PC-3 (cell line): Measurements from ENCODE around the gene TOGARAM2.

Source experiments
- EZH2 ChIP-seq: fragments of 300-600 bp; sonication (generic); IDR thresholded peaks from one replicate; pipeline ENCODE4 v1.6.1; 2017; ENCODE audit warnings: antibody characterized with exemption, mild to moderate bottlenecking, low read length; ENCODE audit not compliant: unreplicated experiment
- EZH2phosphoT487 ChIP-seq: fragments of 300-600 bp; sonication (generic); IDR thresholded peaks from 2 replicates; pipeline ENCODE4 v1.6.1; 2018; ENCODE audit warnings: mild to moderate bottlenecking, antibody characterized with exemption, low read length, borderline replicate concordance
- TF ChIP-seq, protein P1 (sequence below): fragments of 300-600 bp; sonication (generic); conservative IDR thresholded peaks from 2 replicates; pipeline ENCODE4 v1.5.1; 2017; ENCODE audit warnings: antibody characterized with exemption, low read depth, mild to moderate bottlenecking, low read length

DNA sequence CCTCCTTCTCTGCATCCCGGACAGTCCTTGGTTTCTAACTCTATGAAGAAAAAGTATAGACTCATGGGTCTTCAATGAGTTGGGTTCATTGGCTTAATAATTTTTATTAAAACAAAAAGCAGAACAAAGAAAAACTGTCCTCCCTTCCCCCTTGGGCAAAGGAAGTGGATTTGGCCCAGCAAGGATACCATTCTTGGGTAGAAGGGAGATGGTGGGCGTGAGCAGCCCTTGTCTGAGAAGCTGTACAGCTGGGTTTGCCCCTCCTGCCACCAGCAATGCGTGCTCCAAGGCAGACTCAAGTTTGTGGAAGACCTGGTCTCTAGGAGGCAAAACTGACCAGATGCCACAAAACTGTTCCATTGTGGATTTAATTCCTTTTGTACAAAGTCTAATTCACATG is 80.5 kb downstream of the TOGARAM2 start:
- TF ChIP-seq, protein P1, sequence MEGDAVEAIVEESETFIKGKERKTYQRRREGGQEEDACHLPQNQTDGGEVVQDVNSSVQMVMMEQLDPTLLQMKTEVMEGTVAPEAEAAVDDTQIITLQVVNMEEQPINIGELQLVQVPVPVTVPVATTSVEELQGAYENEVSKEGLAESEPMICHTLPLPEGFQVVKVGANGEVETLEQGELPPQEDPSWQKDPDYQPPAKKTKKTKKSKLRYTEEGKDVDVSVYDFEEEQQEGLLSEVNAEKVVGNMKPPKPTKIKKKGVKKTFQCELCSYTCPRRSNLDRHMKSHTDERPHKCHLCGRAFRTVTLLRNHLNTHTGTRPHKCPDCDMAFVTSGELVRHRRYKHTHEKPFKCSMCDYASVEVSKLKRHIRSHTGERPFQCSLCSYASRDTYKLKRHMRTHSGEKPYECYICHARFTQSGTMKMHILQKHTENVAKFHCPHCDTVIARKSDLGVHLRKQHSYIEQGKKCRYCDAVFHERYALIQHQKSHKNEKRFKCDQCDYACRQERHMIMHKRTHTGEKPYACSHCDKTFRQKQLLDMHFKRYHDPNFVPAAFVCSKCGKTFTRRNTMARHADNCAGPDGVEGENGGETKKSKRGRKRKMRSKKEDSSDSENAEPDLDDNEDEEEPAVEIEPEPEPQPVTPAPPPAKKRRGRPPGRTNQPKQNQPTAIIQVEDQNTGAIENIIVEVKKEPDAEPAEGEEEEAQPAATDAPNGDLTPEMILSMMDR = no peak
- TF ChIP-seq EZH2 (no peak), EZH2phosphoT487 (no peak)
